ENCODE results near the gene B3GLCT. TPM values are rescaled to one million over a fixed set of nuclear protein-coding genes. Genes with fewer than 3 reads are reported as not detected.
A peak's percentile ranks its signal among the peaks of the same experiment; 100 is the strongest.

The B3GLCT gene
- total and polyA plus RNA-seq, 2 of the 13 experiments (the other 11 are each of a cell fraction or from before 2014, with no cell fraction given), result 2.0 to 7.1 TPM

DNA sequence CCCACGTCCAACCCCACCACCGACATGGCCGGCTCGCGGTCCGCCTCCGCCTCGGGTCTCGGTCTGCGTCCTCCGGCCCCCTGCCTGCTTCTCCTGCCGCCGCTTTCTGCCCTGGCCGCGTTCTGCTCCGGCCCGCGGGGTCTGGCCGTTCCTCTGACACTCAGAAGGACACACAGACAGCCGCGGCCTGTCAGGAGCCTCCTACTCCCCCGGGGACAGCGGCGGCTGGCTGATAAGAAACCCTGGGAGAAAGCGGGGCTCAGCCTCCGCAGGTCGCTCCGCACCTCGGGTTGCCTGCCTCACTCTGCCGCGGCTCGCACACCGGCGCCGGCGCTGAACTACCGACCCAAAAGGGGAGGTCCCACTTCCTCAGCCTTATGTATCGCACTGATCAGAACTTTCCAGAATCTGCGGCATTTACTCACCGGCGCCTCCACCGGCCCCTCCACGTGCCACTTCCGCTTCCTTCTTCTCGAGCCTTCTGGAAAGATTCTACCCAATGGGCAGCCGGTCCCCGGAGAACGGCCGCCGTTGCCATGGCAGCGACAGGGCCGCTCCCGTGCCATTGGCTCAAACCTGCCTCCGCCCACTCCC, 38.1 kb upstream of the B3GLCT start, which contains the start of gene HSPH1 (continued):
- TF ChIP-seq, protein P1, sequence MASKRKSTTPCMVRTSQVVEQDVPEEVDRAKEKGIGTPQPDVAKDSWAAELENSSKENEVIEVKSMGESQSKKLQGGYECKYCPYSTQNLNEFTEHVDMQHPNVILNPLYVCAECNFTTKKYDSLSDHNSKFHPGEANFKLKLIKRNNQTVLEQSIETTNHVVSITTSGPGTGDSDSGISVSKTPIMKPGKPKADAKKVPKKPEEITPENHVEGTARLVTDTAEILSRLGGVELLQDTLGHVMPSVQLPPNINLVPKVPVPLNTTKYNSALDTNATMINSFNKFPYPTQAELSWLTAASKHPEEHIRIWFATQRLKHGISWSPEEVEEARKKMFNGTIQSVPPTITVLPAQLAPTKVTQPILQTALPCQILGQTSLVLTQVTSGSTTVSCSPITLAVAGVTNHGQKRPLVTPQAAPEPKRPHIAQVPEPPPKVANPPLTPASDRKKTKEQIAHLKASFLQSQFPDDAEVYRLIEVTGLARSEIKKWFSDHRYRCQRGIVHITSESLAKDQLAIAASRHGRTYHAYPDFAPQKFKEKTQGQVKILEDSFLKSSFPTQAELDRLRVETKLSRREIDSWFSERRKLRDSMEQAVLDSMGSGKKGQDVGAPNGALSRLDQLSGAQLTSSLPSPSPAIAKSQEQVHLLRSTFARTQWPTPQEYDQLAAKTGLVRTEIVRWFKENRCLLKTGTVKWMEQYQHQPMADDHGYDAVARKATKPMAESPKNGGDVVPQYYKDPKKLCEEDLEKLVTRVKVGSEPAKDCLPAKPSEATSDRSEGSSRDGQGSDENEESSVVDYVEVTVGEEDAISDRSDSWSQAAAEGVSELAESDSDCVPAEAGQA (IDR thresholded peaks at IDR 0.05; ENCODE audit: low read depth), result no peak
- TF ChIP-seq, protein P1 (CRISPR knock-in tag; IDR thresholded peaks at IDR 0.05; ENCODE audit: borderline replicate concordance), result peak; percentile 62; the same call in 1 of the 2 replicates
- peak; percentile 97 for TF ChIP-seq ZNF687 (CRISPR knock-in tag; IDR thresholded peaks at IDR 0.05)
- TF ChIP-seq, protein P2, sequence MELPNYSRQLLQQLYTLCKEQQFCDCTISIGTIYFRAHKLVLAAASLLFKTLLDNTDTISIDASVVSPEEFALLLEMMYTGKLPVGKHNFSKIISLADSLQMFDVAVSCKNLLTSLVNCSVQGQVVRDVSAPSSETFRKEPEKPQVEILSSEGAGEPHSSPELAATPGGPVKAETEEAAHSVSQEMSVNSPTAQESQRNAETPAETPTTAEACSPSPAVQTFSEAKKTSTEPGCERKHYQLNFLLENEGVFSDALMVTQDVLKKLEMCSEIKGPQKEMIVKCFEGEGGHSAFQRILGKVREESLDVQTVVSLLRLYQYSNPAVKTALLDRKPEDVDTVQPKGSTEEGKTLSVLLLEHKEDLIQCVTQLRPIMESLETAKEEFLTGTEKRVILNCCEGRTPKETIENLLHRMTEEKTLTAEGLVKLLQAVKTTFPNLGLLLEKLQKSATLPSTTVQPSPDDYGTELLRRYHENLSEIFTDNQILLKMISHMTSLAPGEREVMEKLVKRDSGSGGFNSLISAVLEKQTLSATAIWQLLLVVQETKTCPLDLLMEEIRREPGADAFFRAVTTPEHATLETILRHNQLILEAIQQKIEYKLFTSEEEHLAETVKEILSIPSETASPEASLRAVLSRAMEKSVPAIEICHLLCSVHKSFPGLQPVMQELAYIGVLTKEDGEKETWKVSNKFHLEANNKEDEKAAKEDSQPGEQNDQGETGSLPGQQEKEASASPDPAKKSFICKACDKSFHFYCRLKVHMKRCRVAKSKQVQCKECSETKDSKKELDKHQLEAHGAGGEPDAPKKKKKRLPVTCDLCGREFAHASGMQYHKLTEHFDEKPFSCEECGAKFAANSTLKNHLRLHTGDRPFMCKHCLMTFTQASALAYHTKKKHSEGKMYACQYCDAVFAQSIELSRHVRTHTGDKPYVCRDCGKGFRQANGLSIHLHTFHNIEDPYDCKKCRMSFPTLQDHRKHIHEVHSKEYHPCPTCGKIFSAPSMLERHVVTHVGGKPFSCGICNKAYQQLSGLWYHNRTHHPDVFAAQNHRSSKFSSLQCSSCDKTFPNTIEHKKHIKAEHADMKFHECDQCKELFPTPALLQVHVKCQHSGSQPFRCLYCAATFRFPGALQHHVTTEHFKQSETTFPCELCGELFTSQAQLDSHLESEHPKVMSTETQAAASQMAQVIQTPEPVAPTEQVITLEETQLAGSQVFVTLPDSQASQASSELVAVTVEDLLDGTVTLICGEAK (IDR thresholded peaks at IDR 0.05), result 0 out of 2 replicates have a peak, but pooled peaks have one; percentile 26
- TF ChIP-seq, protein P2 (CRISPR knock-in tag; IDR thresholded peaks at IDR 0.05), result no peak
- TF ChIP-seq, protein P3, sequence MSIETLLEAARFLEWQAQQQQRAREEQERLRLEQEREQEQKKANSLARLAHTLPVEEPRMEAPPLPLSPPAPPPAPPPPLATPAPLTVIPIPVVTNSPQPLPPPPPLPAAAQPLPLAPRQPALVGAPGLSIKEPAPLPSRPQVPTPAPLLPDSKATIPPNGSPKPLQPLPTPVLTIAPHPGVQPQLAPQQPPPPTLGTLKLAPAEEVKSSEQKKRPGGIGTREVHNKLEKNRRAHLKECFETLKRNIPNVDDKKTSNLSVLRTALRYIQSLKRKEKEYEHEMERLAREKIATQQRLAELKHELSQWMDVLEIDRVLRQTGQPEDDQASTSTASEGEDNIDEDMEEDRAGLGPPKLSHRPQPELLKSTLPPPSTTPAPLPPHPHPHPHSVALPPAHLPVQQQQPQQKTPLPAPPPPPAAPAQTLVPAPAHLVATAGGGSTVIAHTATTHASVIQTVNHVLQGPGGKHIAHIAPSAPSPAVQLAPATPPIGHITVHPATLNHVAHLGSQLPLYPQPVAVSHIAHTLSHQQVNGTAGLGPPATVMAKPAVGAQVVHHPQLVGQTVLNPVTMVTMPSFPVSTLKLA (IDR thresholded peaks at IDR 0.05), result peak; percentile 83
- peak; percentile 67; the same call in 1 of the 2 replicates for TF ChIP-seq ARNTL (CRISPR knock-in tag; IDR thresholded peaks at IDR 0.05)
